GM21381 (cell line): ENCODE data around the gene SMOC2.

Experiments used
- ATAC-seq: cut with Tn5 transposase; IDR thresholded peaks from one replicate; pipeline ENCODE4 v1.9.1; 2021; ENCODE audit warnings: mild to moderate bottlenecking, moderate library complexity; ENCODE audit not compliant: unreplicated experiment

Gene SMOC2

GRCh38 chr6:168442646-168443045, 1.7 kb downstream of the SMOC2 start:
- no peak for ATAC-seq

- no peak for ATAC-seq
Measured at GRCh38 chr6:168447282-168447681, 6.3 kb downstream of the SMOC2 start.

- ATAC-seq = no peak
Measured at GRCh38 chr6:168447700-168448099, 6.7 kb downstream of the SMOC2 start.

GRCh38 chr6:168448243-168448855, 7.4 kb downstream of the SMOC2 start:
- ATAC-seq = no peak

GRCh38 chr6:168450917-168451316, 9.9 kb downstream of the SMOC2 start:
- no peak for ATAC-seq

GRCh38 chr6:168451805-168452517, 11.0 kb downstream of the SMOC2 start:
- ATAC-seq = no peak

- ATAC-seq = no peak
Measured at GRCh38 chr6:168452685-168453377, 11.8 kb downstream of the SMOC2 start.

- ATAC-seq = no peak
Measured at GRCh38 chr6:168455847-168456530, 15.0 kb downstream of the SMOC2 start.

GRCh38 chr6:168456907-168457652, 16.1 kb downstream of the SMOC2 start:
- ATAC-seq = no peak

- ATAC-seq = no peak
Measured at GRCh38 chr6:168457653-168457934, 16.6 kb downstream of the SMOC2 start.

GRCh38 chr6:168458101-168458500, 17.1 kb downstream of the SMOC2 start:
- no peak for ATAC-seq

GRCh38 chr6:168459572-168459971, 18.6 kb downstream of the SMOC2 start:
- no peak for ATAC-seq

GRCh38 chr6:168462289-168462853, 21.4 kb downstream of the SMOC2 start:
- no peak for ATAC-seq

GRCh38 chr6:168464546-168464945, 23.6 kb downstream of the SMOC2 start:
- no peak for ATAC-seq

- ATAC-seq = no peak
Measured at GRCh38 chr6:168468045-168468444, 27.1 kb downstream of the SMOC2 start.

GRCh38 chr6:168469521-168469920, 28.5 kb downstream of the SMOC2 start:
- ATAC-seq = no peak

GRCh38 chr6:168469926-168470325, 28.9 kb downstream of the SMOC2 start:
- no peak for ATAC-seq

- no peak for ATAC-seq
Measured at GRCh38 chr6:168472363-168472762, 31.4 kb downstream of the SMOC2 start.

GRCh38 chr6:168473197-168473596, 32.2 kb downstream of the SMOC2 start:
- ATAC-seq = no peak

- ATAC-seq = no peak
Measured at GRCh38 chr6:168475188-168476013, 34.4 kb downstream of the SMOC2 start.
